Measurements from ENCODE around the gene LYRM9.
A peak's percentile ranks its signal among the peaks of the same experiment; 100 is the strongest.
"Not testable (repeated sequence)": the region's sequence is repeated elsewhere in the genome, so short reads cannot be mapped to it uniquely, and the experiment has no call there.

LYRM9 gene

GRCh38 chr17:27873746-27874145 is 19.4 kb downstream of the LYRM9 start:
- DNase-seq (ENCODE audit: low read depth in 2 of 2), result no peak

DNA sequence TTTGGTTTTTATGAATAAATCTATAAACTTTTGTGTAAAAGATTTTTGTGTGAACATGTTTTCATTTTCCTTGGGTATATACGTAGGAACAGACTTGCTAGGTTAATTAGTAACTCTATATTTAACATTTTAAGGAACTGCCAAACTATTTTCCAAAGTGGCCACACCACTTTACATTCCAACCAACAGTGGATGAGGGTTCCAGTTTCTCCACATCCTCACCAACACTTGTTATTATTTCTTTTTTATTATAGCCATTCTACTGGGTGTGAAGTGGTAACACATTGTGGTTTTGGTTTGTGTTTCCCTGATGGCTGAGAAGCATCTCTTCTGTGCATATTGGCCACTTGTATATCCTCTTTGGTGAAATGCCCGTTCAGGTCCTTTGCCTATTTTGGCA is 20.0 kb downstream of the LYRM9 start:
- no peak for DNase-seq (ENCODE audit: low read depth in 2 of 2)

DNA sequence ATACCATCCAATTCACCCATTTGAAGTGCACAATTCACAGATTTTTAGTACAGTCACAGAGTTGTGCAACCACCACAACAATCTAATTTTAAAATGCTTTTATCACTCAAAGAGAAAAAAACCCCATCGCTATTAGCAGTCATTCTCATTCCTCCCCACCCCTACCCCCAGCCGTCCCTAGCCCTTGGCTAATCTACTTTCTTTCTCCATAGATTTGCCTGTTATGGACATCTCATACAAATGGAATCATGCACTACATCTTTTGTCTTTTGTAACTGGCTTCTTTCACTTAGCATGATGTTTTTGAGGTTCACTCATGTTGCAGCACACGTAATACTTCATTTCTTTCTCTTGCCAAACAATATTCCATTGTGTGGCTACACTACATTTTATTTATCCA is 20.4 kb downstream of the LYRM9 start:
- DNase-seq (ENCODE audit: low read depth in 2 of 2), result no peak

DNA sequence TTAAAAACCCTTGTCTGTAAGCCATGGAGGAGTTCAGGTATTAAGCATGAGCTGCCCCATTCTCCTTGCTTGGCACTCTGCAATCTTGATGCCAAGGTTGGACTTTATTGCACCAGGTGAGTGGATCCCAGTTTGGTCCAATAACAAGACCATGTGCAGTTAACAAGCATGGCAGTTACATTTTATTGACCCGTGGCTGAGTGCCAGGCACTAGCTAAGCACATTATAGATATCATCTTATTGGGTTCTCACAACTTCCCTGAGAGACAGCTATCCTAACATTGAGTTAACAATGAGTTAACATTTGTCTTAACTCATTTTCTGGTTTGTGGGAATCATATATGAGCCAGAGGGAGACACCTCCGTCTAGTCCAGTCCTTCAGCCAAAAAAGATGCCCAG is 21.8 kb downstream of the LYRM9 start:
- DNase-seq (ENCODE audit: low read depth in 2 of 2), result no peak

- no peak for DNase-seq (ENCODE audit: low read depth in 2 of 2)
These were observed 22.8 kb downstream of the LYRM9 start for GRCh38 chr17:27870345-27870744.

- no peak for DNase-seq (ENCODE audit: low read depth in 2 of 2)
These were observed 24.6 kb downstream of the LYRM9 start for GRCh38 chr17:27868565-27868964.

- no peak for DNase-seq (ENCODE audit: low read depth in 2 of 2)
These were observed 30.3 kb downstream of the LYRM9 start for GRCh38 chr17:27862840-27863239.

DNA sequence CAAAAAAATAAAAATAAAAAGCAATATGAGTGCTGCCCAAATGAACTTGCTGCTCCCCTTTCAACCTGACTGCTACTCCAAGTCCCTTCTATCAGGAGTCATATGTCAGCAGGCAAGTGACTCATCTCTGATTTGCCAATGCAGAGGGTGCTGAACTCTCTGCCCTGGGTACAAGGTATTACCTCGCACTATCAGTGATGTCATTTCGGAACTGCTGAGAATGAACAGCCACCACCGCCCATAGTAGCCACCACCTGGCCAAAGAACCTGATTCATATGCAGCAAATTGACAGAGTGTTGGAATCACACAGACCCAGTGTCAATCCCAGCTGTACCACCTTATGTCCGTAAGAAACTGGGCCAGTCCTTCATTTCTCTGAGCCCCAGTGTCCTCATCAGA is 31.2 kb downstream of the LYRM9 start:
- DNase-seq (ENCODE audit: low read depth in 2 of 2), result no peak

DNA sequence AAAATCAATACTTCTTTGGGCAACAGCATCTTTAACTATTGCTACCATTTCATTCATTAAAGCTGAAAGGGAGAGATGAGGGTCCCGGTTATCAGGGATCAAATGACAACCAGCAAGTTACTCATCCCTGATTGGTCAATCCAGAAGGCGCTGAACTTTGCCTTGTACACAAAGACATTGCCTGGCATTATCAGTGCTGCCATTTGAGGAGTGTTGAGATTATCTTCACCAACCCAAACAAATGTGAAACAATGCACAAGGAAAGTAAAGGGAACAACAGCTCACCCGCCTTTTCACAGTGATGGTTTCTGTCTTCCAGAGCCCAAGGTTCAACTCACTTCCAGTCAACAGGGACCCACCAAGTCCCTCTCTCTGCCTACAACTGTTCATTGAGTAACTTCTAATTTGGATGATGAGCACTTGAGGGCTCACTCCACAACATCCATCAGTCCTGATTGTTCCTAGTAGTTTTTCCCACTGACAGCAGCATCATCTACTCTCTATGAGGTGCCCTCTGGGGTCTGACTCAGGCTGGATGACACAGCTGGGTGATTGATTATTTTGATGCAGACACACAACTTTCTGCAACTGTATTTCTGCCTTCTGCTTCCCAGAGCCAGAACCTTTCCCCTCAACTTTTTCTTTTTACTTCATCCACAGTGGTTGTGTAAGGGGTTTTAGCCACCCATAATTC is 32.0 kb downstream of the LYRM9 start:
- no peak for DNase-seq (ENCODE audit: low read depth in 2 of 2)

- no peak for DNase-seq (ENCODE audit: low read depth in 2 of 2)
These were observed 34.4 kb downstream of the LYRM9 start for GRCh38 chr17:27858621-27859305.

GRCh38 chr17:27856676-27857432 is 36.3 kb downstream of the LYRM9 start:
- DNase-seq (ENCODE audit: low read depth in 2 of 2), result no peak

- DNase-seq (ENCODE audit: low read depth in 2 of 2), result no peak
These were observed 37.7 kb downstream of the LYRM9 start for GRCh38 chr17:27855454-27855853.

GRCh38 chr17:27854163-27854562 is 39.0 kb downstream of the LYRM9 start:
- no peak for DNase-seq (ENCODE audit: low read depth in 2 of 2)

DNA sequence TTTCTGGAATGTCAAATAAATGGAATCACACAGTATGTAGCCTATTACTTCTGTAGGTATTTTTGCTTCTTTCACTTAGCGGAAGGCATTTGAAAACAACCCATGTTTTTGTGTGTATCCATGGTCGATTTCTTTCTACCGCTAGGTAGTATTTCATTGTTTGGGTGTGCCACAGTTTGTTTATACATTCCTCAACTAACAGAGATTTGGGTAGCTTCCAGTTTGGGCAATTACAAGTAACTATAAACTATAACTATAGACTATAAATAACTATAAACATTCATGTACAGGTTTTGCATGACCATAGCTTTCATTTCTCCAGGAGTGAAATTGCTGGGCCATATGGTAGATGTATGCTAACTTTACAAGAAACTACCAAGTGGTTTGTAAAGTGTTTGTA is 40.1 kb downstream of the LYRM9 start:
- DNase-seq (ENCODE audit: low read depth in 2 of 2), result no peak

GRCh38 chr17:27849474-27850185 is 43.5 kb downstream of the LYRM9 start:
- no peak for DNase-seq (ENCODE audit: low read depth in 2 of 2)

GRCh38 chr17:27848931-27849330 is 44.2 kb downstream of the LYRM9 start:
- no peak for DNase-seq (ENCODE audit: low read depth in 2 of 2)

DNA sequence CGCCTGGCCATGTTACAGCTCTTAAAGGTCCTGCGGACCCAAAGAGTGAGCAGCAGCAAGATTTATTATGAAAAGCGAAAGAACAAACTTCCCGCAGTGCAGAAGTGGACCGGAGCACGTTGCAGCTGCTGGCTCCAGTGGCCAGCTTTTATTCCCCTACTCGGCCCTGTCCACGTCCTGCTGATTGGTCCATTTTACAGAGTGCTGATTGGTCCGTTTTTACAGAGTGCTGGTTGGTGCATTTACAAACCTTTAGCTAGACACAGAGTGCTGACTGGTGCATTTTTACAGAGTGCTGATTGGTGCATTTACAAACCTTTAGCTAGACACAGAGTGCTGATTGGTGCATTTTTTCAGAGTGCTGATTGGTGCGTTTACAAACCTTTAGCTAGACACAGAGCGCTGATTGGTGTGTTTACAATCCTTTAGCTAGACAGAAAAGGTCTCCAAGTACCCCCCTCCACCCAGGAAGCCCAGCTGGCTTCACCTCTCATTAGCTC is 46.3 kb downstream of the LYRM9 start:
- DNase-seq (ENCODE audit: low read depth in 2 of 2), result not testable (repeated sequence)

DNA sequence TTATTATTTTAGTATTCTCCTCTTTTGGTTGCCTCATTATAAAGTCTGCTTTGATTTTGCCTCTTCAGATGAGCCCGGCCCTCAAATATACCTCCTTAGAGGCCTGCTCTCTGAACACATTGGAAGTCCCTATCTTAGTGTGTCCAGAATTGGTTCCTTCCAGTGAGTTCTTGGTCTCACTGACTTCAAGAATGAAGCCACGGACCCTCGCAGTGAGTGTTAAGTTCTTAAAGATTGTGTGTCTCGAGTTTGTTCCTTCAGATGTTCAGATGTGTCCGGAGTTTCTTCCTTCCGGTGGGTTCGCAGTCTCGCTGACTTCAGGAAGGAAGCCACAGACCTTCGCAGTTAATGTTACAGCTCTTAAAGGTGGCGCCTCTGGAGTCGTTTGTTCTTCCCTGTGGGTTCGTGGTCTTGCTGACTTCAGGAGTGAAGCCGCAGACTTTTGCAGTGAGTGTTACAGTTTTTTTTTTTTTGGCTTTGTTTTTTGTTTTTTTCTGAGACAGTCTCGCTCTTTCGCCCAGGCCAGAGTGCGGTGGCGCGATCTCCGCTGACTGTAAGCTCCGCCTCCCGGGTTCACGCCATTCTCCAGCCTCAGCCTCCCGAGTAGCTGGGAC is 47.0 kb downstream of the LYRM9 start:
- DNase-seq (ENCODE audit: low read depth in 2 of 2), result peak; percentile 7 to 9

DNA sequence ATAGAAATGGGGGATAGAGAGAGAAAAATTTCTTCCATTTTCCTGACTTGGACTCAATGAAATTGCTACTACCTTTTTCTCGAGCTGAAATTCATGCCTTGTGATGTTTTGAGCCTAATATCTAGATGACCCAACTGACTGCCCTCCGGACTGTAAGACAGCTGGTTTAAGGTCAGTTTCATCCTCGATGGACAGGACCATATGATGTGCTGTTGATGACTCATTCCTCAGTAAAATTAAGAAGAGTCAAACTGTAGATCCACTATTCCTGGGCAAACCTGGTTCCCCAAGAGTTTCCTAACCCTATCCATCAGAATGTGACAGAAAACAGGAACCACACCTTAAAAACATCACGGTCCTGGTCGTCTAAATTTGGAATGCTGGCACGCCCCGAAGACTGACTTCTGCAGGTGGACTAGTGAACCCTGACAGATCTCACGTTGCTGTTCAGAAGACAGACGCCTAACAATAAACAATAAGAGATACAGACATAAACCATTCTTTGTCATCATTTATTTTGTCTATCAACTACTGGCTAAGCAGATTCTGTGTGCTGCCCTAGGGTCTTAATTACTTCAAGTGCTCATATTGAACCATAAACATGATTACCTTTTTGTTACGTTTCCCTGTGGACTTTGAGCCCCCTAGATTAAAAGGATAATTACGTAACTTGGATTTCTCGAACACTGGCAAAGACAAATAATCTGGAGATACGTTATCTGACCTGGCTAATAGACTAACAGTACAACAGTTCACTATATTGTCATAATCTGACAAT is 47.7 kb downstream of the LYRM9 start:
- no peak for DNase-seq (ENCODE audit: low read depth in 2 of 2)

- DNase-seq (ENCODE audit: low read depth in 2 of 2), result no peak
These were observed 52.5 kb downstream of the LYRM9 start for GRCh38 chr17:27840688-27841087.

- not testable (repeated sequence) for DNase-seq (ENCODE audit: low read depth in 2 of 2)
These were observed 52.8 kb downstream of the LYRM9 start for GRCh38 chr17:27840406-27840678.
